Measurements from ENCODE around the gene COL27A1. TPM values are rescaled to one million over a fixed set of nuclear protein-coding genes. Genes with fewer than 3 reads are reported as not detected.
A peak's percentile ranks its signal among the peaks of the same experiment; 100 is the strongest.

Gene COL27A1
- total RNA-seq, 1 donor from 2014 or later = 20.3 TPM

DNA sequence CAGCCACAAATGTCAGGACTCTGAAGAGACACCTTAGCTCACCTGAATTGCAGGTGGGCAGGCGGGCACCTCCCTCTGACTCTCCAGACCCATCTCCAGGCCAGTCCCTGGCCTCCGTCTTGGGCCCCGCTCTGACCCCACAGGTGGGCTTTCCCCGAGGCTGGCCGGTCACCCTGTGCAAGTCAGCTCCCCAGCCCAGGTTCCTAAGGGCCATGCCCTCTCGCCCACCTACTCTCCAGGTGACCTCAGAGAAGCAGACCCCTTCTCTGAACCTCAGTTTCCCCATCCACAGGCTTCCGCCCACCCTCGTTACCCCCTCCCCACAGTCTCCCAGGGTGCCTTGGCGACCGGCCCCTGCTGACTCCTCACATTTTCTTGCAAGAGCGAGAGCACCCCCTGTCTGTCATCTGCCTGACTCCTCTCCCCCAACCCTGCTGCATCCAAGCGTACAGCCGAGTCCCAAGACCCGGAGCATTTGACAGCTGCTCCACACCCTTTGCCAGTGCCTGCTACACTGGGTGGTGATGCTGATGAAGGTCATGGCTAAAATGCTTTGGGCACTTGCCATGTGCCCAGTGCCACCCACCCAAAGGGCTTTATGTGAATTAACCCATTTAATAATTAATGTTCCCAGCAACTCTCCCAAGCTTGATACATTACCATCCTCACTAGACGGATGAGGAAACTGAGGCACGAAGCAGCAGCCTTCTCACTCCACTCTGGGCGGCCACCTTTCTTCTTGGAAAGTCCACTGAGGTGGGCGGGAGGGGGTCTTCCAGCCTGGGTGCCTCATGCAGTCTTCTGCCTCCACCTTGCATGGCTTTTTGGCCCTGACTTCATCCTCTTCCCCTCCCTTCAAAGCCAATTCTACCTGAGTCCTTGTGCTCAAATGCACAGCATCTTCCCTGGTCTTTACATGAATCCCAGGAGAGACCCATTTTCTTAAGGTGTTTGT, 116.5 kb downstream of the COL27A1 start:
- no peak overlapping the region for H3K27ac Mint-ChIP-seq (ENCODE audit: unreplicated experiment)
- H3K36me3 Mint-ChIP-seq (ENCODE audit: low read depth) = no peaks in the 10 kb centered on the region
- no peaks in the 10 kb centered on the region for H3K4me1 Mint-ChIP-seq
- H3K4me3 Mint-ChIP-seq = no peak overlapping the region
- peak; percentile 34 for TF ChIP-seq CTCF (conservative IDR thresholded peaks at IDR 0.05)
- H3K27me3 Mint-ChIP-seq (ENCODE audit: low read depth) = no peaks in the 10 kb centered on the region
- peak; percentile 37 for DNase-seq (ENCODE audit: low read depth, low spot score)
- no peaks in the 10 kb centered on the region for H3K9me3 Mint-ChIP-seq

DNA sequence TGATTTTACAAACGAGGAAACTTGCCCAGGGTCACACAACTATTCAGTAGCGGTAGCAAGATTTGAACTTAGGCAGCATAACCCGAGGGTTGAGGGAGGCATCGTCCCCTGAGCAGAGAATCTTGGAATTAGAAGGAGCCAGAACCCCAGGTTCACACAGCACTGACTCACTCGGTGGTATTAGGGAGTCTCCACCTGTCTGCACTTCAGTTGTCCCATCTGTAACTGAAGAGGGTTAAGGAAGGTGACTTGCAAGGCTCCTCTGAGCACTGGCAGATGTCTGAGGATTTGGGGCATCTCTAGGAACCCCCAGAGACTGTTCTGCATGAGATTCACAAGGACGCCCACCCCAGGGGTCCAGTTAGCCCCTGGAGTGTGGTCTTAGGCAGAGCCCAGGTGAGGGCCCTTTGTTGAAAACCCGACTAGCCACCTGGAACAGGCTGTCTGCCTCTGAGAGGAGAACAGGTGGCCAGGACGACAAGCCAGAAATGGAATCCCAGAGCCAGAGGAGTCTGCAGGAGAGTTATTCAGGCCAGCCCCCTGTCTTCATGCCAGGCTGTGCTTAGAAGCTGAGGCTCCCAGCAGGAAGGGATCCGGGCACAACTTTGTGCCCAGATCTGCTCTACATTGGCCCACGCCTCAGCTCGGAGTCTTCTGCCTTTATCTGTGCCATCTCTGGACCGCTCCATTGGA, 117.5 kb downstream of the COL27A1 start:
- no peak for DNase-seq (ENCODE audit: low read depth, low spot score)
- Mint-ChIP-seq H3K4me1 (no peaks in the 10 kb centered on the region), H3K27me3 (ENCODE audit: low read depth) (no peaks in the 10 kb centered on the region), H3K4me3 (no peak overlapping the region), H3K9me3 (no peaks in the 10 kb centered on the region), H3K27ac (ENCODE audit: unreplicated experiment) (no peak overlapping the region), H3K36me3 (ENCODE audit: low read depth) (no peaks in the 10 kb centered on the region)
- no peak for TF ChIP-seq CTCF (conservative IDR thresholded peaks at IDR 0.05)

- no peaks in the 10 kb centered on the region for H3K9me3 Mint-ChIP-seq
- DNase-seq (ENCODE audit: low read depth, low spot score) = no peak
- no peaks in the 10 kb centered on the region for H3K36me3 Mint-ChIP-seq (ENCODE audit: low read depth)
- H3K27ac Mint-ChIP-seq (ENCODE audit: unreplicated experiment) = peak overlapping the region; percentile 83
- no peaks in the 10 kb centered on the region for H3K27me3 Mint-ChIP-seq (ENCODE audit: low read depth)
- no peak overlapping the region for H3K4me3 Mint-ChIP-seq
- no peak for TF ChIP-seq CTCF (conservative IDR thresholded peaks at IDR 0.05)
- H3K4me1 Mint-ChIP-seq = no peaks in the 10 kb centered on the region
These were observed 118.1 kb downstream of the COL27A1 start for GRCh38 chr9:114273461-114273881.

DNA sequence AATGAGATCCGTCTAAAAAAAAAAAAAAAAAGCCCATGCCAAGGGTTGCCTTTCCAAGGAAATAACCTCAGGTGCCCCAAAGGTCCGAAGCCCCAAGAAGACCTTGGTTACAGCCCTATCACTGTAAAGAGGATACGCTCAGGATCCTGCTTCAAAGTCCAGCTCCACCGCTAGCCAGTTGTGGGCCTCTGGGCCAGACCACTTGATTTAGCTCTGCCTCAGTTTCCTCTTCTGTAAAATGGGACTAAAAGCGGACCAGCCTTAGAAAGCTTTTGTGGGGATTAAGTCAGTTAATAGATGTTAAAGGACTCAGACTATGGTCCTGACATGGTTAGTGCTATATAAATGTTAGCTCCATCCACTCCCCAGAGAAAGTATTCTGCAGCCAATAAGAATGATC, 118.9 kb downstream of the COL27A1 start:
- no peak for DNase-seq (ENCODE audit: low read depth, low spot score)
- Mint-ChIP-seq H3K4me3 (no peak overlapping the region), H3K4me1 (no peaks in the 10 kb centered on the region), H3K27ac (ENCODE audit: unreplicated experiment) (no peak overlapping the region), H3K9me3 (no peaks in the 10 kb centered on the region), H3K36me3 (ENCODE audit: low read depth) (no peaks in the 10 kb centered on the region), H3K27me3 (ENCODE audit: low read depth) (no peaks in the 10 kb centered on the region)
- no peak for TF ChIP-seq CTCF (conservative IDR thresholded peaks at IDR 0.05)

- no peak for DNase-seq (ENCODE audit: low read depth, low spot score)
- no peaks in the 10 kb centered on the region for H3K36me3 Mint-ChIP-seq (ENCODE audit: low read depth)
- no peaks in the 10 kb centered on the region for H3K27me3 Mint-ChIP-seq (ENCODE audit: low read depth)
- no peaks in the 10 kb centered on the region for H3K4me1 Mint-ChIP-seq
- no peaks in the 10 kb centered on the region for H3K9me3 Mint-ChIP-seq
- TF ChIP-seq CTCF (conservative IDR thresholded peaks at IDR 0.05) = no peak
- no peak overlapping the region for H3K27ac Mint-ChIP-seq (ENCODE audit: unreplicated experiment)
- H3K4me3 Mint-ChIP-seq = no peak overlapping the region
These were observed 120.1 kb downstream of the COL27A1 start for GRCh38 chr9:114275246-114276004.
